ENCODE results near the gene DMRT3. TPM values are rescaled to one million over a fixed set of nuclear protein-coding genes. Genes with fewer than 3 reads are reported as not detected.

DMRT3 gene
- total RNA-seq, 1 experiment from 2014 or later = not detected

DNA sequence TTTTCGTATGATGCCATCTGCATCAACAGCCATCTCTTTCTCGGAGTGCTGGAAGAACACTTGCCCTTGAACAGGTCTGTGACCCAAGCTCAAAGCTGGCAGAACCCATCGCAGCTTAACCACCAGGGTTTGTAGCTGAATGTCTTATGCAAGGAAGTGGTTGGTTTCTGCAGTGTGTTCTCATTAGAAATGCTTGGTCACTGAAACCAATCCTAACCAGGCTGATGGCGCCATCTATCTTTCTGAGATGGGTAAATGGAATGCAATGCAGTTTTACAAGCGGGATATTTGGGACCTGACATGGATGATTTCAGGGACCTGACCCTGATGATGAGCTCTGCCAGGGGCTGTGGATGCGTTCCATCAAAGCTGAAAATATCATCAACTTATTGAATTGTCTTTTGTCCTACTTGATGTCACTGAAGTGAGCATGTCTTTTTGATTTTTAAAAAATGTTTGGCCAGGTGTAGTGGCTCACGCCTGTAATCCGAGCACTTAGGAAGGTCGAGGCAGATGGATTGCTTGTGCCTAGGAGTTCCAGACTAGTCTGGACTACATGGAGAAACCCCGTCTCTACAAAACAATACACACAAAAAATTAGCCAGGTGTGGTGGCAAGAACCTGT is 28.7 kb downstream of the DMRT3 start:
- CTCF ChIA-PET = interaction anchor here (0.6 to 1.3 kb wide), 10 partner anchors 13 to 985 kb away, joined by 3 to 13 read pairs (median 4); no protein-coding TSS in a partner anchor
- intact Hi-C loops (cut with micrococcal nuclease; ENCODE audit: unreplicated experiment) = loop anchor here (1.0 to 10.0 kb wide), 5 partner anchors 93 to 660 kb away; no protein-coding TSS in a partner anchor

DNA sequence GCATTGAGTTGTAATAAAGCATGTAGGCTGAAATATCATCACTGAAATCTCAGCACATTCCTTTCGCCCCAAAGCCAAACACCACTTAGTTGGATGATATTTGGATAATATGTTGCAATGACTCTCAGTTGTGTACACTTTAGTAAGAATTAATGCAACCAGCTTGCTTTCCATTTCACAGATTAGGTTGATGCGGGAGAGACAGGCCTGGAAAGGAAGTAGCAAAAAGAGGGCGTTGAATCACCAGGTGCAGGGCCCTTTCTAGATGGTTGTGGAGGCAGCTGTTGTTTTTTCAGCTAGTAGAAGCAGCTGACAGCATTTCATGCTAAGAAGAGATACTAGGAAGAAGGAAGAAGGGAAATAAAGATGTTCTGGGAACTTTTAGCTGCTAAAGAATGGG is 30.9 kb downstream of the DMRT3 start:
- H3K4me1 Mint-ChIP-seq (ENCODE audit: low read depth, unreplicated experiment) = no peaks in the 10 kb centered on the region
- ChIA-PET POLR2A (no interaction called here), CTCF (no interaction called here)
- H3K9me3 Mint-ChIP-seq (ENCODE audit: unreplicated experiment) = no peaks in the 10 kb centered on the region
- no peaks in the 10 kb centered on the region for H3K36me3 ChIP-seq (ENCODE audit: control insufficient read depth, insufficient read depth, low read length)
- no peaks in the 10 kb centered on the region for H3K36me3 Mint-ChIP-seq (ENCODE audit: insufficient read depth, unreplicated experiment)
- H3K9me3 ChIP-seq = no peaks in the 10 kb centered on the region
- H3K4me3 Mint-ChIP-seq (ENCODE audit: unreplicated experiment) = no peak overlapping the region
- intact Hi-C loops (cut with micrococcal nuclease; ENCODE audit: unreplicated experiment) = loop anchor here (5.0 to 10.0 kb wide), 4 partner anchors 95 to 663 kb away; no protein-coding TSS in a partner anchor
- no peak overlapping the region for H3K4me3 ChIP-seq (ENCODE audit: low read depth, low read length)
- no peaks in the 10 kb centered on the region for H3K27me3 ChIP-seq (replicated peaks; ENCODE audit: control insufficient read depth, insufficient read depth, low read length)
- H3K27ac Mint-ChIP-seq (ENCODE audit: unreplicated experiment) = no peak overlapping the region
- H3K27me3 Mint-ChIP-seq (ENCODE audit: insufficient read depth, unreplicated experiment) = no peaks in the 10 kb centered on the region
- TF ChIP-seq, protein P1, sequence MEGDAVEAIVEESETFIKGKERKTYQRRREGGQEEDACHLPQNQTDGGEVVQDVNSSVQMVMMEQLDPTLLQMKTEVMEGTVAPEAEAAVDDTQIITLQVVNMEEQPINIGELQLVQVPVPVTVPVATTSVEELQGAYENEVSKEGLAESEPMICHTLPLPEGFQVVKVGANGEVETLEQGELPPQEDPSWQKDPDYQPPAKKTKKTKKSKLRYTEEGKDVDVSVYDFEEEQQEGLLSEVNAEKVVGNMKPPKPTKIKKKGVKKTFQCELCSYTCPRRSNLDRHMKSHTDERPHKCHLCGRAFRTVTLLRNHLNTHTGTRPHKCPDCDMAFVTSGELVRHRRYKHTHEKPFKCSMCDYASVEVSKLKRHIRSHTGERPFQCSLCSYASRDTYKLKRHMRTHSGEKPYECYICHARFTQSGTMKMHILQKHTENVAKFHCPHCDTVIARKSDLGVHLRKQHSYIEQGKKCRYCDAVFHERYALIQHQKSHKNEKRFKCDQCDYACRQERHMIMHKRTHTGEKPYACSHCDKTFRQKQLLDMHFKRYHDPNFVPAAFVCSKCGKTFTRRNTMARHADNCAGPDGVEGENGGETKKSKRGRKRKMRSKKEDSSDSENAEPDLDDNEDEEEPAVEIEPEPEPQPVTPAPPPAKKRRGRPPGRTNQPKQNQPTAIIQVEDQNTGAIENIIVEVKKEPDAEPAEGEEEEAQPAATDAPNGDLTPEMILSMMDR (IDR thresholded peaks at IDR 0.05; ENCODE audit: insufficient read depth in 1 of 2, low read depth in 1 of 2, low read length in 1 of 2, severe bottlenecking in 1 of 2, unreplicated experiment in 1 of 2) = no peak
- H3K4me1 ChIP-seq = no peaks in the 10 kb centered on the region
- BruUV-seq (replicated peaks) = no TSS peak
- DNase-seq = no peak

More for the DNA sequence above, 28.7 kb downstream of the DMRT3 start:
- no peaks in the 10 kb centered on the region for H3K36me3 ChIP-seq (ENCODE audit: control insufficient read depth, insufficient read depth, low read length)
- H3K36me3 Mint-ChIP-seq (ENCODE audit: insufficient read depth, unreplicated experiment) = no peaks in the 10 kb centered on the region
- H3K4me1 ChIP-seq = no peaks in the 10 kb centered on the region
- no peaks in the 10 kb centered on the region for H3K4me1 Mint-ChIP-seq (ENCODE audit: low read depth, unreplicated experiment)
- H3K27ac Mint-ChIP-seq (ENCODE audit: unreplicated experiment) = no peak overlapping the region
- H3K4me3 Mint-ChIP-seq (ENCODE audit: unreplicated experiment) = no peak overlapping the region
- TF ChIP-seq, protein P1 (IDR thresholded peaks at IDR 0.05; ENCODE audit: insufficient read depth in 1 of 2, low read depth in 1 of 2, low read length in 1 of 2, severe bottlenecking in 1 of 2, unreplicated experiment in 1 of 2) = peak; percentile 58 to 62
- DNase-seq = peak; percentile 48 to 59
- H3K4me3 ChIP-seq (ENCODE audit: low read depth, low read length) = no peak overlapping the region
- no peaks in the 10 kb centered on the region for H3K9me3 Mint-ChIP-seq (ENCODE audit: unreplicated experiment)
- H3K27me3 ChIP-seq (replicated peaks; ENCODE audit: control insufficient read depth, insufficient read depth, low read length) = no peaks in the 10 kb centered on the region
- POLR2A ChIA-PET = interaction anchor here (0.5 kb wide), 1 partner anchor 315 kb away, joined by 8 read pairs; no protein-coding TSS in a partner anchor
- no peaks in the 10 kb centered on the region for H3K27me3 Mint-ChIP-seq (ENCODE audit: insufficient read depth, unreplicated experiment)
- BruUV-seq (replicated peaks) = no TSS peak
- H3K9me3 ChIP-seq = no peaks in the 10 kb centered on the region

DNA sequence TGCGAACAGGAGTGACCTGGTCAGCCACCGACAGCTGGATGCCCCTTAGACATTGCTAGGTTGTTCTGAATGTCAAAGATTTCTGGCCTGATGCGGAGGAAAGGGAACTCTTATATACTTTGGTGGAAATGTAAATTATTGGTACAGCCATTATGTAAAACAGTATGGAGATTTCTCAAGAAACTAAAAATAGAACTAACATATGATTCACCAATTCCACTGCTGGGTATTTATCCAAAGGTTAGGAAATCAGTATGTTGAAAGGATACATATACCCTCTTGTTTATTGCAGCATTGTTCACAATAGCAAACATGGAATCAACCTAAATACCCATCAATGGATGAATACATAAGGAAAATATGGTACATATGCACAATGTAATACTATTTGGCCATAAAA is 31.8 kb downstream of the DMRT3 start:
- H3K27me3 Mint-ChIP-seq (ENCODE audit: insufficient read depth, unreplicated experiment) = peaks cover 3% of the 10 kb centered on the region
- no peaks in the 10 kb centered on the region for H3K9me3 Mint-ChIP-seq (ENCODE audit: unreplicated experiment)
- H3K4me1 Mint-ChIP-seq (ENCODE audit: low read depth, unreplicated experiment) = no peaks in the 10 kb centered on the region
- no peaks in the 10 kb centered on the region for H3K4me1 ChIP-seq
- no peak overlapping the region for H3K4me3 ChIP-seq (ENCODE audit: low read depth, low read length)
- no TSS peak for BruUV-seq (replicated peaks)
- H3K4me3 Mint-ChIP-seq (ENCODE audit: unreplicated experiment) = no peak overlapping the region
- H3K9me3 ChIP-seq = no peaks in the 10 kb centered on the region
- TF ChIP-seq, protein P1 (IDR thresholded peaks at IDR 0.05; ENCODE audit: insufficient read depth in 1 of 2, low read depth in 1 of 2, low read length in 1 of 2, severe bottlenecking in 1 of 2, unreplicated experiment in 1 of 2) = no peak
- no peak for DNase-seq
- H3K36me3 ChIP-seq (ENCODE audit: control insufficient read depth, insufficient read depth, low read length) = no peaks in the 10 kb centered on the region
- intact Hi-C loops (cut with micrococcal nuclease; ENCODE audit: unreplicated experiment) = loop anchor here (5.0 to 10.0 kb wide), 4 partner anchors 96 to 663 kb away; no protein-coding TSS in a partner anchor
- ChIA-PET POLR2A (no interaction called here), CTCF (interaction anchor here (2.1 kb wide), 1 partner anchor 115 kb away, joined by 8 read pairs; no protein-coding TSS in a partner anchor)
- H3K27me3 ChIP-seq (replicated peaks; ENCODE audit: control insufficient read depth, insufficient read depth, low read length) = no peaks in the 10 kb centered on the region
- H3K27ac Mint-ChIP-seq (ENCODE audit: unreplicated experiment) = no peak overlapping the region
- H3K36me3 Mint-ChIP-seq (ENCODE audit: insufficient read depth, unreplicated experiment) = no peaks in the 10 kb centered on the region

All from Caco-2 (cell line).